C1 segment of cervical spinal cord (tissue), 14 donors: ENCODE data around the gene PRM3.

Source experiments
- DNase-seq, 14 donors: peaks; one replicate each; lab custom pipeline; 2025; lab: John Stamatoyannopoulos, UW

The PRM3 gene

GRCh38 chr16:11259655-11260595 is 13.5 kb downstream of the PRM3 start:
- DNase-seq = no peak

- DNase-seq = peak in 11 of 14 donors; percentile 17 to 61 (median 41)
Observed at GRCh38 chr16:11258553-11259492, 14.6 kb downstream of the PRM3 start.

GRCh38 chr16:11257131-11257938 is 16.1 kb downstream of the PRM3 start:
- DNase-seq = peak in 13 of 14 donors; percentile 13 to 80 (median 53)

- peak in 6 of 14 donors; percentile 48 to 72 (median 60) for DNase-seq
Observed at GRCh38 chr16:11256661-11257130, 16.7 kb downstream of the PRM3 start.

- peak; percentile 20 to 84 (median 70) for DNase-seq
Observed at GRCh38 chr16:11255737-11256660, 17.4 kb downstream of the PRM3 start, which contains the start of gene SOCS1. TSS of gene SOCS1 (minus strand) at chr16:11256204. CDS start at chr16:11255478, 726 bp downstream.

GRCh38 chr16:11254913-11255736 is 18.3 kb downstream of the PRM3 start:
- DNase-seq = peak in 3 of 14 donors; percentile 16 to 50 (median 30)

- no peak for DNase-seq
Observed at GRCh38 chr16:11253995-11254912, 19.2 kb downstream of the PRM3 start.

- no peak for DNase-seq
Observed at GRCh38 chr16:11253009-11253994, 20.1 kb downstream of the PRM3 start.

- no peak for DNase-seq
Observed at GRCh38 chr16:11252482-11252931, 20.9 kb downstream of the PRM3 start.

GRCh38 chr16:11251525-11252481 is 21.6 kb downstream of the PRM3 start:
- DNase-seq = no peak

- no peak for DNase-seq
Observed at GRCh38 chr16:11250786-11251524, 22.5 kb downstream of the PRM3 start.

- no peak for DNase-seq
Observed at GRCh38 chr16:11250091-11250785, 23.2 kb downstream of the PRM3 start.

- DNase-seq = no peak
Observed at GRCh38 chr16:11249233-11250061, 24.0 kb downstream of the PRM3 start.
